Tibial nerve (tissue), 4 donors: ENCODE results near the gene SLC11A2. TPM values are rescaled to one million over a fixed set of nuclear protein-coding genes. Genes with fewer than 3 reads are reported as not detected.
A peak's percentile ranks its signal among the peaks of the same experiment; 100 is the strongest.

Experiments
- DNase-seq, 2 donors: peaks; one replicate each; pipeline ENCODE4 v3.0.0-alpha.2; 2019; ENCODE audit warnings: low spot score in 2 of 2
- H3K27ac ChIP-seq, 4 donors: fragments of 200-600 bp; sonication (generic) in 3 of 4; one replicate each; pipeline ENCODE4 v1.5.1; 2017 to 2019; ENCODE audit warnings: mild to moderate bottlenecking in 1 of 4
- H3K27me3 ChIP-seq, 2 donors: fragments of 200-600 bp; sonication (generic) in 1 of 2; one replicate each; pipeline versions ENCODE4 v1.5.1 to v1.6.0; 2017 to 2019
- H3K36me3 ChIP-seq, 3 donors: fragments of 200-600 bp; sonication (generic); one replicate each; pipeline ENCODE4 v1.5.1; 2018 to 2019
- H3K4me1 ChIP-seq, 4 donors: fragments of 200-600 bp; sonication (generic) in 3 of 4; one replicate each; pipeline ENCODE4 v1.5.1; 2017 to 2019
- H3K4me3 ChIP-seq, 4 donors: fragments of 200-600 bp; sonication (generic) in 3 of 4; one replicate each; pipeline ENCODE4 v1.5.1; 2017 to 2019; ENCODE audit warnings: mild to moderate bottlenecking in 1 of 4, moderate library complexity in 1 of 4
- H3K9me3 ChIP-seq, 4 donors: fragments of 200-600 bp; sonication (generic) in 3 of 4; one replicate each; pipeline ENCODE4 v1.5.1; 2017 to 2019
- CTCF ChIP-seq, 5 experiments: fragments of 200-600 bp in 3 of 5; fragments of 450-650 bp in 2 of 5; sonication (generic) in 3 of 5; IDR thresholded peaks; one replicate each; pipeline ENCODE4 v1.5.1; 2016 to 2019; ENCODE audit warnings: antibody characterized with exemption in 5 of 5, mild to moderate bottlenecking in 3 of 5, moderate library complexity in 2 of 5
- EP300 ChIP-seq, 2 donors: sonication (generic); formaldehyde crosslinking; IDR thresholded peaks; one replicate each; pipeline ENCODE4 v1.6.1; 2017; ENCODE audit warnings: antibody characterized with exemption in 2 of 2, mild to moderate bottlenecking in 1 of 2
- POLR2A ChIP-seq, 2 donors: fragments of 450-650 bp; IDR thresholded peaks; one replicate each; pipeline ENCODE4 v1.6.1; 2017; ENCODE audit warnings: antibody characterized with exemption in 2 of 2, mild to moderate bottlenecking in 2 of 2, moderate library complexity in 2 of 2
- WGBS, 2 donors: methylation state at CpG; one replicate each; pipeline ENCODE4 v1.1.5; 2018; 5-methylcytosine and 5-hydroxymethylcytosine counted together
- total RNA-seq, 4 donors: library from RNA; depleted of rRNA; stranded (reverse); fragments of >200 nt; gene quantifications; one replicate each; pipeline ENCODE4 v1.1.0, GENCODE V29; 2016

Gene SLC11A2
- total RNA-seq, 4 donors from 2014 or later: 44.0 to 81.9 (median 51.2) TPM

- TF ChIP-seq CTCF (IDR thresholded peaks at IDR 0.05) (no peak), EP300 (IDR thresholded peaks at IDR 0.05) (no peak), POLR2A (IDR thresholded peaks at IDR 0.05) (no peak)
- peaks cover 0 to under 1% (median 0%) of the 10 kb centered on the region in 4 donors for H3K4me1 ChIP-seq
- H3K4me3 ChIP-seq: no peak overlapping the region
- H3K9me3 ChIP-seq: no peaks in the 10 kb centered on the region
- no peak for DNase-seq
- peaks cover 4 to 97% (median 24%) of the 10 kb centered on the region in 3 donors for H3K36me3 ChIP-seq
- no peak overlapping the region for H3K27ac ChIP-seq
- H3K27me3 ChIP-seq: no peaks in the 10 kb centered on the region
- WGBS, 2 donors: 84 to 95% methylated on average over 2 of the region's 2 CpGs
Measured at GRCh38 chr12:51055060-51055459, 28.9 kb upstream of the SLC11A2 start.

- H3K27ac ChIP-seq: no peak overlapping the region
- H3K9me3 ChIP-seq: no peaks in the 10 kb centered on the region
- no peaks in the 10 kb centered on the region for H3K27me3 ChIP-seq
- H3K4me3 ChIP-seq: no peak overlapping the region
- WGBS, 2 donors: 67 to 69% methylated on average over 4 of the region's 4 CpGs
- H3K4me1 ChIP-seq: peaks cover 4 to 23% (median 19%) of the 10 kb centered on the region in 4 donors
- no peak for DNase-seq
- no peak for TF ChIP-seq CTCF (IDR thresholded peaks at IDR 0.05)
- no peak for TF ChIP-seq EP300 (IDR thresholded peaks at IDR 0.05)
- no peak for TF ChIP-seq POLR2A (IDR thresholded peaks at IDR 0.05)
- peaks cover 2 to 65% (median 5%) of the 10 kb centered on the region in 3 donors for H3K36me3 ChIP-seq
Measured at GRCh38 chr12:51051787-51052186, 25.6 kb upstream of the SLC11A2 start.

GRCh38 chr12:51049525-51049924, 23.3 kb upstream of the SLC11A2 start:
- 61 to 66% methylated on average over 3 of the region's 3 CpGs for WGBS, 2 donors
- H3K27ac ChIP-seq: peak overlapping the region in 1 of 4 donors; percentile 86
- H3K9me3 ChIP-seq: no peaks in the 10 kb centered on the region
- DNase-seq: no peak
- H3K4me1 ChIP-seq: peaks cover 4 to 23% (median 19%) of the 10 kb centered on the region in 4 donors
- peaks cover 0 to 43% (median 0%) of the 10 kb centered on the region in 3 donors for H3K36me3 ChIP-seq
- no peaks in the 10 kb centered on the region for H3K27me3 ChIP-seq
- TF ChIP-seq EP300 (IDR thresholded peaks at IDR 0.05) (no peak), CTCF (IDR thresholded peaks at IDR 0.05) (no peak), POLR2A (IDR thresholded peaks at IDR 0.05) (no peak)
- peak overlapping the region in 1 of 4 donors; percentile 75 for H3K4me3 ChIP-seq

GRCh38 chr12:51048661-51049251, 22.6 kb upstream of the SLC11A2 start:
- TF ChIP-seq CTCF (IDR thresholded peaks at IDR 0.05) (no peak), EP300 (IDR thresholded peaks at IDR 0.05) (no peak), POLR2A (IDR thresholded peaks at IDR 0.05) (no peak)
- no peaks in the 10 kb centered on the region for H3K9me3 ChIP-seq
- WGBS, 2 donors: 30 to 33% methylated on average over 14 of the region's 14 CpGs
- DNase-seq: no peak
- peaks cover 4 to 23% (median 19%) of the 10 kb centered on the region in 4 donors for H3K4me1 ChIP-seq
- H3K27ac ChIP-seq: peak overlapping the region; percentile 86 to 95 (median 93)
- peak overlapping the region; percentile 75 to 89 (median 83) for H3K4me3 ChIP-seq
- H3K36me3 ChIP-seq: peaks cover 0 to 35% (median 0%) of the 10 kb centered on the region in 3 donors
- H3K27me3 ChIP-seq: no peaks in the 10 kb centered on the region
